GM15510 (cell line): Measurements from ENCODE around the gene SMAD2.

ENCODE experiments used
- POLR2A ChIP-seq: IDR thresholded peaks from 3 replicates; pipeline ENCODE4 v1.6.1; 2011; ENCODE audit warnings: borderline replicate concordance; ENCODE audit not compliant: insufficient read length; ENCODE audit errors: extremely low read depth

The SMAD2 gene

GRCh38 chr18:47846431-47846830, 84.0 kb downstream of the SMAD2 start:
- TF ChIP-seq POLR2A: no peak

- no peak for TF ChIP-seq POLR2A
These were observed 85.5 kb downstream of the SMAD2 start for GRCh38 chr18:47844828-47845498.

GRCh38 chr18:47842836-47843235, 87.6 kb downstream of the SMAD2 start:
- no peak for TF ChIP-seq POLR2A

DNA sequence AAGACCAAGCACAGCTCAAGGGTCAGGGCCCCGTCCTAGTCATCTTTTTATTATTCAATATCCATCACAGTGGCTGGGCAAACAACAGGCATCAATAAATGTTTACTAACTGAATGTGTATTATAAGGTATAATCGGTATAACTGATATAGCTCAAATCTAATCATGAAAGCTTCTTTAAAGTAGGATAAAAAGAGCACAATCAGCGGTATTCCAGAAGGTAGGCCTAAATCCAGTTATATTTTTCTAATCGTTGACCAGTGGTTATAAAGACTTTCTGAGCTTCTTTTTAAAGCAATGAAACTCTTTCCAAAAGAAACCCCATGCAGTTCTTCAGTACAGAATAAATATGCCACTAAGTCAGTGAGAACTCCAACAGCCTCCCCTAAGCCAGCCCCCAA, 92.1 kb downstream of the SMAD2 start:
- TF ChIP-seq POLR2A: no peak

DNA sequence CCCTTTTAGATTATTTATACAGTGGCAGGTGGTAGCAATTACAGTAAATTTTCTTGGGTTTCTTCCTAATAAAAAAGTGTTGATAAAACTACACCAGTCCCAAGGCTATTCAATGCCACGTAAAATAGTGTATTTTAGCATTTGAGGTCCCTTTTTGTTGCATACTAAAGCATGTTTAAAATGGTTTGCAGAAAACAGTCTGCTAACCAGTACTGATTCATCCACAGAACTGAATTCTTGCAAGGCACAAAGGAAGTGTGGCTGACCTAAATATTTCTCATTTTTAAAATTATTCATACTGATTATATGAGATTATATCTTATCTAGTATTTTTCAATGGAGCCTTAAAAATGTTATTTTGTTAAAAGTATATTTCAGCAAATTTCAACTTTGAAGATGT, 98.1 kb downstream of the SMAD2 start:
- TF ChIP-seq POLR2A: no peak

- TF ChIP-seq POLR2A: no peak
These were observed 99.1 kb downstream of the SMAD2 start for GRCh38 chr18:47831351-47831750.

GRCh38 chr18:47830772-47831171, 99.7 kb downstream of the SMAD2 start:
- TF ChIP-seq POLR2A: no peak

DNA sequence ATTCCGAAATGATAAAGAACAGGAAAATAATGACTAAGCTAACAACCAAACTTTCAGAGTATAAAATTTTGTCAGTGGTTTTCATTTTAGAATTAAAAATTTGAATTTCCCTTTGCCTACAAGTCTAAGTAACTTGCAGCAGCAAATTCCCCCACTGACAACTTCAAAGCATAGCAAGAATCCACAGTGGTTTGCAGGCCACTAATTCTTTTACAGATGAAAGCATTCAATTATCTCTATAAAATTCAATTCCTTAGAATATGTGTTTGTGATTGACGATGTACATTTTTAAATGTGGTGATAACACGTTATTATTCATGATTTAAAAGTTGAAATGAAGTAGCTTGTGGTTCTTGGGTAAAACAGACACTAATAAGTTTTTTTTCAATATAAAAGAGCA, 100.6 kb downstream of the SMAD2 start:
- no peak for TF ChIP-seq POLR2A

DNA sequence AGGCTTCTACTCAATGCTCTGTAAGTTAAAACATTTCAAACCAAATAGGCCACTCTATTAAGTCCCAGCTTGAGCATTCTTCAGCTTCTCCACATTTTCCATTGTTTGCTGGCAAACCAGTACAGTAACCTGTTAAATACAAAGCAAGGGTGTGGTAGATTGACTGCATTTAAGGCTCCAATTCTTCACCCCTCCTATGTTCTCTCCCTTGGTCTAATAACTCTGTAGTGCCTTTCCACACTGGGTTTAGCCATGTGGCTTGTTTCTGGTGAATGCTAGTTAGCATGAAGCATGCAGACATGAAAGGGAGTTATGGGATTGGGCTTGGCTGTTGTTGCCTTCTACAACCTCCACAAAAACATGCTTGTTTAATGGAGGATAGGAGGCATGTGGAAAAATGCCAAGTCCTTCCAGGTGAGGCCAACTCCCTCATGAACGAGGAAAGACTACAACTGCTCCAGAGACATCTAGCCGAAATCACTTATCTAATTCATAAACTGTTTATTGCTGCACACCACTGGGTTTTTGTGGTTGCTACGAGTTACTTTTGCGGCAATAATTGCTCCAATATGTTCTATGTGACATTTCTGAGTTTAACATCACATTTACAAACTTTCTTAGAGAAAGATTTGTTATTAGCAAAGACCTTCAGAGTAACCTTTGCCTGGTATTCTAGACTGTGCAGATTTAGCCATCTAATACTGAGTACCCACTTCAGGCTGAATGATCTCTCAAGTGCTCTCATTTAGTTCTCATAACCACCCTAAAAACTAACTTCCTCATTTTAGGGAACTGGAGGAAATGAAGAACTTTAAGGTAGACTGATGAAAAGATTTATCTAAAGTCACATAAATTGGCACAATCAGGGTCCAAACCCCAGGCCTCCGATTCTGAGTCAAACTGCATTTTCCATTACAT, 104.0 kb downstream of the SMAD2 start:
- no peak for TF ChIP-seq POLR2A

DNA sequence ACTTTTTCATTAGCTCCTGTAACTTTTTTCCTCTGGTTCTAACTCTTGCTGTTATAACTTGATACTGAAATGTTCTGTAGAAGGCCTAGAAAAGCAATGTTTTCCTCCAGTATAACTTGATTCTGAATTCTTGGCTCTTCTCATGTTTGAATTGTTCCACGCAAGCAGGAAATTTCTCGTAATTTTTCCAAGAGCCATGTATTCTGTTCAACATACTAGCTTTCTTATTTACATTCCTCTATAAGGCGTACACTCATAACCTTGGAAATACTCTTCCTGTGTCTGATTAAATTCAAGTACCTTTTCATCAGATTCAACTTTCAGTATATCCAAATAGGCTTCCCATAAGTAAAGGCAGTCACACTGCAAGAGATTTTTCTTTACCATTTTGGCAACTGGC, 109.1 kb downstream of the SMAD2 start:
- no peak for TF ChIP-seq POLR2A

DNA sequence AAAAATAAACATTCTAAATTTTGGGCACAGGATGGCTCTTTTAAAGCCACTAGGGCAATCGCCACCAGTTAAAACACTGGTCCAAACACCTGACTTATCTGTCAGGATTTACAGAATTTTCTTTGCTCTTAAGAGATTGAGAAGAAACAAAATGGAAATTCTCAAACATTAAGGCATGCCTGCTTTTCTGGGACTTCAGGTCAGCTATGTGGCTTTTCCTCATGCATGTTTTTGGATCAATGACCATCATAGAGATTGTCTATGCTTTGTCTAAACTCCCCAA, 112.7 kb downstream of the SMAD2 start:
- no peak for TF ChIP-seq POLR2A

DNA sequence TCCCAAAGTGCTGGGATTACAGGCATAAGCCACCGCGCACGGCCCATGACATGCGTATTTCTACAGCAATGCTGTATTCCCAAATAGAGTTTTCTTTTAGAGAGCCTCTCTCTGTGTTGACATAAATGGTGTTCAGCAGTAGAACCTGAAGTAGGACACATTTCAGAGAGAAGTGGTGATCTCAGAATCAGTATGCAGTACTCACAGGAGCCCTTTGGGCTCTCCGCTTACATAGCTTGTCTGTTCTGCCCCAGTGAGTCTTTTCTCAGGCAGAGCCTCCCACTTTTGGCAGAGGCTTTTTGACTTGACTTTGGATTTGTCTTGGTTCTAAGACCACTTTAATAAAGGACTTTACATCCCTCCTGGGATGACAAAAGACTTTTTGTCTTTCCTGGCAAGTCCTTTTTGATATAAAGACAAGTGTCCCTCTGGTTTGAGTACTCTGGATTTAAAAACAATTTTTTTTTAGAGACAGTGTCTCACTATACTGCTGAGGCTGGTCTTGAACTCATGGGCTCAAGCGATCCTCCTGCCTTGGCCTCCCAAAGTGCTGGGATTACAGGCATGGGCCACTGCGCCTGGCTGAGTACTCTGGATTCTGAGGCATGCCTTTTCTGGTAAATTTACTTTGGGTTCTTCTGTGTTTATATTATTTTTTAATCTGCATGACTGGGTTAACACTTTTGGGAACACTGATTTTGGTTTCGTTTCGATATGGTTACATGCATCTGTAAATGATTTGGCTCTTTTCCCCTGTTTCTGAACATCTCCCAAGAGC, 113.3 kb downstream of the SMAD2 start:
- TF ChIP-seq POLR2A: no peak

GRCh38 chr18:47815486-47816270, 114.8 kb downstream of the SMAD2 start:
- no peak for TF ChIP-seq POLR2A

GRCh38 chr18:47809420-47809819, 121.0 kb downstream of the SMAD2 start:
- no peak for TF ChIP-seq POLR2A

DNA sequence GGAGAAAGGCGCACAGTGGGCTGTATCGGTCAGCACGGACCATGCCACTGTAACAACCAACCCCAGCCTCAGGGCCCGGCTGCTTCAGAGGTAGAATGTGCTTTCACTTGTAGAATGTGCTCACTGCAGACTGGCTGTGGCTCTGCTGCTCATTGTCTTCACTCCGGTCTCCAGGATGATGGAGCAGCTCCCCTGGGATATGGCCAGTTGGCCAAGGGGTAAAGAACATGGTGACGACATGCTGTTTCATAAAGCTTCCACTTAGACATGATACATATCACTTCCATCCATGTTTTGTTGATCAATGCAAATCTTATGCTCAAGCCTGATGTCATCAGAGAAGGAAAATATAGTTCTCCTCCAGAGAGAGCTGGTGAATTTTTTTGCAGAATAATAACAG, 127.7 kb downstream of the SMAD2 start:
- no peak for TF ChIP-seq POLR2A
